Erythroblast (primary cell): ENCODE measurements around the gene MS4A4A.

ENCODE experiments used
- DNase-seq, 2 experiments: peaks; one replicate each; lab custom pipeline; 2025; lab: John Stamatoyannopoulos, UW
- GATA1 ChIP-seq: IDR thresholded peaks from 2 replicates; pipeline ENCODE4 v1.6.1; 2011; ENCODE audit warnings: low read depth, mild to moderate bottlenecking, control low read depth, low read length, moderate library complexity
- POLR2A ChIP-seq: IDR thresholded peaks from 2 replicates; pipeline ENCODE4 v1.6.1; 2011; ENCODE audit warnings: mild to moderate bottlenecking, low read length

Gene MS4A4A

GRCh38 chr11:60314635-60315321 lies 34.3 kb downstream of the MS4A4A start:
- TF ChIP-seq POLR2A (no peak), GATA1 (no peak)
- DNase-seq, result no peak

- no peak for TF ChIP-seq POLR2A
- TF ChIP-seq GATA1, result no peak
- no peak for DNase-seq
Measured at GRCh38 chr11:60315871-60316270, 35.4 kb downstream of the MS4A4A start.

DNA sequence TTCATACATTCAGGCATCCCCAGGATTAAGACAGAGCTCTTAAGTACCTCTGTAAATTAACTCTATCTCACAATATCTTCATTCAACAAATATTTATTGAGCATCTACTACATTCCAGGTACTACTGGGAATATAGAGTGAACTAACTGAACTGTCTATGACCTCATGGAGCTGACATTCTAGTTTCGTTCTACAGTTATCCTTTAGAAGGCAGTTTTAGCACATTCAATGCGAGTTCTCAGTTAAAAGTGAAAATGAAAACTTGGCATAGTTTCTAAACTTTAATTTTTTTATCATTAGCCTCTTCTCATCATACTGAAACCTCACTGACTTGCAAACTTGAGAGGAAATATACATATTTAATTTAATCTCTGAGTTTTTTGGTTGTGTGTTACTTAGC lies 35.9 kb downstream of the MS4A4A start:
- DNase-seq, result no peak
- TF ChIP-seq GATA1 (no peak), POLR2A (no peak)

DNA sequence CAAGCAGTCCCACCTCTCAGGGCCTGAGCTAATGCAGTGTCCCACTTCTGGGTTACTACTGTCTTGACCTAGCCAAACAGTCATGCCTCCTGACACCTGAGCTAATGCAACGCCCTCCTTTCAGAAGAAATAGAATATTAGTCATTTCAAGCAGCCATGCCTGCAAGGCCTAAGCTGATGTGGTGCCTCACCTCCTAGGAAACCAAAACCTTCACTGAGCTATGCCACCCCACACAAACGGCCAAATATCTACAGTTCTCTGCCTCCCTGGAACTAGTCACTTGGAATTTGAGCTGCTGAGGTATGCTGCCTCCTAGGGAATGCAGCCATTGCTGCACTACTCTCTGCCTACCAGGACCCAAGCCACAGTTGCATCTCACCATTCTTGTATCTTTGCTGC lies 38.3 kb downstream of the MS4A4A start:
- no peak for DNase-seq
- TF ChIP-seq GATA1 (no peak), POLR2A (no peak)

GRCh38 chr11:60321051-60321450 lies 40.6 kb downstream of the MS4A4A start:
- TF ChIP-seq GATA1 (no peak), POLR2A (no peak)

DNA sequence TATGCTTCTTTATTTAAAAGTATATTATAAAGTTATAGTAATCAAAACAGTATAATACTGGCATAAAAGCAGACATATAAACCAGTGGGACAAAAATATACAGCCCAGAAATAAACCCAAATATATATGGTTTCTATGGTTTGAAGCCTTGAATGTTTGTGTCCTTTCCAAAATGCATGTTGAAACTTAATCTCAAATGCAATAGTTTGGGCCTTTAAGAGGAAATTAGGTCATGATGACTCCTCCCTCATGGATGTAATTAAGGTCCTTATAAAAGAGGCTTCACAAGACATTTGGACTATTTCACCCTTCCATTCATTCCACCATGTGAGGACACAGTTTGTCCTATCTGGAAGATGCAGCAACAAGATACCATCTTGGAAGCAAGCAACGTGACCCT lies 46.5 kb downstream of the MS4A4A start, which contains the start of gene MS4A6E:
Gene MS4A6E (plus strand): TSS at position 301 of the 400 bp plus-strand sequence. CDS start 7,641 bp downstream, outside the sequence.
- no peak for DNase-seq
- no peak for TF ChIP-seq GATA1

More at GRCh38 chr11:60321051-60321450, 40.6 kb downstream of the MS4A4A start:
- no peak for DNase-seq

DNA sequence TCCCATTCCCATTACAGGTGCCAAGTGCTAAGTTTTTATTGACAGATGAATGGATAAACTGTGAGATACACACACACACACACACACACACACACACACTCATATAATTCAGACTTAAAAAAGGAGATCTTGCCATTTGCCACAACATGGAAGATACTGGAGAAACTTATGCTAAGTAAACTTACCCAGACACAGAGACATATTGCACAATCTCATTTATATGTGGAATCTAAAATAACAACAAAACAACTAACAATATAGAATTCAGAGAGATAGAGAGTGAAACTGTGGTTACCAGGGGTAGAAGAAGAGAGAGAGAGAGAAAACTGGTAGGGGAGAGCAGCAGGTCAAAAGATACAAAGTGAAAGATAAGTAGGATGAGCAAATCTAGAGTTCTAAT lies 48.0 kb downstream of the MS4A4A start:
- DNase-seq, result no peak
- TF ChIP-seq POLR2A (no peak), GATA1 (no peak)

DNA sequence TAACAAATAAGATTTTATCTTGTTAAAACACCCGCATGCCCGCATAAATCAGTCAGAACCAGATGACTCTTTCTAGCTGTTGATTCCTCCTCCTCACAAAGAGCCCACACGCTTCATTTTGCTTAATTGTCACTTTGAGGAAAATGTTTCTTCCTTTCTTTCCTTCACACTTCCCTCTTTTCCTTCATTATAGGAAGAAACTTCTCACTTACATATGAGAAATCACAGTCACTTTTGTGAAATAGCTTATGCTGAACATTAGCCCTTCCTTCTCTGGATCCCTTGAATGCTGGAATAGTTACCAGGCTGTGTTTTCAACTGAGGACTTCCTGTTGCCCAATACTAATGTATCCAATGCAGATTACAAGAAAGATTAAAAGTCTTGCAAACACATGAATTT lies 52.4 kb downstream of the MS4A4A start:
- DNase-seq, result no peak
- TF ChIP-seq POLR2A, result no peak
- no peak for TF ChIP-seq GATA1

DNA sequence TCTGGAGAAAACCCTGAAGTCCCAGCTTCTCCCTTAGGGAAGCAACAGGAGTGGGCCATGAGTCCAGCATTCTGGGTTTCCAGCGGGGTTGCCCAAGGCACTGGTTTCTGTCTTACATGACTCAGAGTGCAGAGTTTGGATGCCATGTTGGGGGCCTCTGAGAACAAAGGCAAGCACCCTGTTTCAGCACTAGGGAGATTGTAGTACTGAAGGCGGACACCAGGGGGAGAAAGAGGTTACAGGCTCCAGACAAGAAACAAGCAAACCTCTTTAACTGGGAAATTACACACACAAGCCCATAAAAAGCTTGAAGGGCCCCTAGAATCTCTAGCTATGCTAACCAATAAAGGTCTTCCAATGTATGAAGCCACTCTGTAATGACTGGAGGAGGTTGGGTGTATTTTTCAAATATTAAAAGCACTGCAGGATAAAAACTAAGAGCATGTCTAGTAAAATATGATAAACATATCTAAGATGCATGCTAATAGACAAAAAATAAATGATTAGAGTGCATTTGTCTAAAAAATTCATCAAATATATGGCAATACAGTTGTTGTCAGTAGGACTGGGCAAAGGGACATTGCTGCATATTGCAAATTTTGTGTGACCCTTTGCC lies 53.6 kb downstream of the MS4A4A start:
- DNase-seq, result peak; percentile 47 to 67
- TF ChIP-seq GATA1, result no peak
- no peak for TF ChIP-seq POLR2A

GRCh38 chr11:60336767-60337391 lies 56.4 kb downstream of the MS4A4A start:
- DNase-seq, result no peak
- no peak for TF ChIP-seq POLR2A
- TF ChIP-seq GATA1, result no peak

GRCh38 chr11:60338053-60338452 lies 57.6 kb downstream of the MS4A4A start:
- TF ChIP-seq POLR2A (no peak), GATA1 (no peak)
- DNase-seq, result no peak

- no peak for DNase-seq
- TF ChIP-seq GATA1 (no peak), POLR2A (no peak)
Measured at GRCh38 chr11:60339356-60339755, 58.9 kb downstream of the MS4A4A start.

GRCh38 chr11:60343094-60343704 lies 62.7 kb downstream of the MS4A4A start:
- DNase-seq, result peak; percentile 16 to 33
- TF ChIP-seq POLR2A (no peak), GATA1 (no peak)

DNA sequence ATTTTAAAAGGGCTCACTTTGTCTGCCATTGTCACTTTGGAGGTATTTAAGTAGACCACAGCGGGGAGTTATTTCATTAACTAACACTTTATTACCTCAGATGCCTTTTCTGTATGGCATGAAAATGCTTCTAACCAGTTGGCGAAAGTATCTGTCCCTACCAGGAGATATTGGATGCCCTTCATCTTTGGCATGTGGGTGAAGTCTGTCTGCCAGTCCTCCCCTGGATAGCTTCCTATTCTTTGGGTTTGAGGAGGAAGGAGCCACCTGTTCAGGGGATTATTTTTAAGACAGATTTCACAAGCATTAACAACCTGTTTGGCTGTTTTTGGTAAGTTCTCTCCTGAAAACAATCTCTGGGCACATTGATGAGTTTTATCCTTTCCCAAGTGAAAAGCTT lies 63.7 kb downstream of the MS4A4A start:
- no peak for TF ChIP-seq POLR2A
- TF ChIP-seq GATA1, result no peak
- no peak for DNase-seq
